ENCODE data around the gene CDKL1.

The CDKL1 gene

GRCh38 chr14:50396631-50397389, at the start of gene CDKL1:
CDKL1 (minus strand) TSS chr14:50396881; CDS start chr14:50395868, 1,013 bp downstream.
- H3K36me3 ChIP-seq (ENCODE audit: control insufficient read depth in 2 of 2, insufficient read depth in 1 of 2, low read length in 2 of 2) = no peaks in the 10 kb centered on the region
- ChIA-PET CTCF (interaction anchor here (0.8 kb wide), 1 partner anchor 64 kb away, joined by 3 read pairs; no protein-coding TSS in a partner anchor), POLR2A (interaction anchor here (0.5 to 1.3 kb wide), 5 partner anchors 14 to 135 kb away, joined by 3 to 7 read pairs (median 4); partner anchors contain the start of genes DMAC2L, L2HGDH and MAP4K5)
- H3K4me3 ChIP-seq (ENCODE audit: low read depth, low read length) = peak within 1 kb of the TSS; percentile 51
- H3K27ac ChIP-seq (ENCODE audit: extremely low read depth, low read depth, low read length) = peak within 1 kb of the TSS; percentile 92
- no peaks in the 10 kb centered on the region for H3K9me3 ChIP-seq (ENCODE audit: control insufficient read depth, insufficient read depth, low read depth, low read length)
- peaks cover 16% of the 10 kb centered on the region for H3K4me1 ChIP-seq (ENCODE audit: control insufficient read depth, insufficient read depth, low read length)
- TF ChIP-seq SP3 (tag by site-specific recombination; IDR thresholded peaks at IDR 0.05) = peak; percentile 28; the same call in 1 of the 2 replicates
- peak; percentile 38; the same call in 1 of the 2 replicates for TF ChIP-seq ZNF660 (tag by site-specific recombination; IDR thresholded peaks at IDR 0.05)
- TF ChIP-seq IKZF3 (tag by site-specific recombination; IDR thresholded peaks at IDR 0.05) = 0 out of 2 replicates have a peak, but pooled peaks have one; percentile 62
- TF ChIP-seq ZNF626 (tag by site-specific recombination; IDR thresholded peaks at IDR 0.05) = no peak
- no peak for TF ChIP-seq ZNF645 (tag by site-specific recombination; IDR thresholded peaks at IDR 0.05)
- peak; percentile 76 for TF ChIP-seq ZFHX2 (tag by site-specific recombination; conservative IDR thresholded peaks at IDR 0.05)
- TF ChIP-seq ZBTB26 (tag by site-specific recombination; optimal IDR thresholded peaks at IDR 0.05) = peak; percentile 86
- no peak for TF ChIP-seq ZNF518A (tag by site-specific recombination; conservative IDR thresholded peaks at IDR 0.05; ENCODE audit: low read depth)
- no peak for TF ChIP-seq ZNF473 (tag by site-specific recombination; IDR thresholded peaks at IDR 0.05)
- TF ChIP-seq SP2 (tag by site-specific recombination; IDR thresholded peaks at IDR 0.05) = peak; percentile 29
- TF ChIP-seq KLF1 (tag by site-specific recombination; IDR thresholded peaks at IDR 0.05) = no peak
- TF ChIP-seq ZBTB11 (tag by site-specific recombination; conservative IDR thresholded peaks at IDR 0.05; ENCODE audit: low read depth) = no peak
- TF ChIP-seq ZBTB17 (tag by site-specific recombination; IDR thresholded peaks at IDR 0.05) = no peak
- TF ChIP-seq ZNF561 (tag by site-specific recombination; IDR thresholded peaks at IDR 0.05; ENCODE audit: borderline replicate concordance) = peak; percentile 63; the same call in 1 of the 2 replicates
- TF ChIP-seq HOXC10 (CRISPR knock-in tag; IDR thresholded peaks at IDR 0.05) = 0 out of 2 replicates have a peak, but pooled peaks have one; percentile 83
- TF ChIP-seq ZNF366 (tag by site-specific recombination; conservative IDR thresholded peaks at IDR 0.05) = no peak
- peak; percentile 80; the same call in 1 of the 2 replicates for TF ChIP-seq PRDM1 (tag by site-specific recombination; IDR thresholded peaks at IDR 0.05)
- no peak for TF ChIP-seq BCL11B (tag by site-specific recombination; IDR thresholded peaks at IDR 0.05; ENCODE audit: low read depth)
- peak; percentile 22; the same call in 1 of the 2 replicates for TF ChIP-seq ZBTB6 (tag by site-specific recombination; IDR thresholded peaks at IDR 0.05)
- no peak for TF ChIP-seq HIC1 (tag by site-specific recombination; IDR thresholded peaks at IDR 0.05)
- TF ChIP-seq ZNF19 (tag by site-specific recombination; IDR thresholded peaks at IDR 0.05; ENCODE audit: low read depth) = no peak
- TF ChIP-seq KLF8 (tag by site-specific recombination; IDR thresholded peaks at IDR 0.05) = peak; percentile 41; the same call in 1 of the 2 replicates

Data from HEK293 (cell line).